Middle frontal gyrus (tissue), 1 donor: Measurements from ENCODE around the gene ARHGEF6.
"Not testable (repeated sequence)": the region's sequence is repeated elsewhere in the genome, so short reads cannot be mapped to it uniquely, and the experiment has no call there.

Source experiments
- DNase-seq: peaks from one replicate; pipeline ENCODE4 v3.0.0-alpha.2; 2015; ENCODE audit warnings: low spot score; ENCODE audit errors: extremely low spot score

Gene ARHGEF6

GRCh38 chrX:136781180-136781797, 557 bp upstream of the ARHGEF6 start:
- DNase-seq = no peak

- DNase-seq = no peak
Measured at GRCh38 chrX:136780241-136780640, 491 bp downstream of the ARHGEF6 start.

GRCh38 chrX:136779346-136779781, 1.4 kb downstream of the ARHGEF6 start:
- DNase-seq = no peak

DNA sequence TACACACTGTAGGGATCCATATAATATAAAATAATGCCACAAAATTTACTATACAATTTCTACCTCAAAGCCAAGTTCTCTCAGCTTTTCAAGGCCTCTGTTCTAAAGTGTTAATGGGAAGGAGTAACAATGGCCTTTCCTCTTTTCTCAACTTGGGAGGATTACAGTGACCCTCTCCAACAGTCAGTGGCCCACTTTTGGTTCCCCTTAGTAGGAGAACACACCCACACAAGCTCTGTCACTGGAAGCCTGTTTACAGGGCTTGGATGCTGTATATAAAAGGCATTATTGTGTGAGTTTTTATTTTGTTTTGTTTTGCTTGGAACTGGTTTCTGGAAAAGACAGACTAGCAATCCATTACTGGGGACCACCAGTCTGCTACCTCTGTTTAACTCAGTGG, 1.8 kb downstream of the ARHGEF6 start:
- no peak for DNase-seq

- DNase-seq = no peak
Measured at GRCh38 chrX:136778020-136778419, 2.7 kb downstream of the ARHGEF6 start.

DNA sequence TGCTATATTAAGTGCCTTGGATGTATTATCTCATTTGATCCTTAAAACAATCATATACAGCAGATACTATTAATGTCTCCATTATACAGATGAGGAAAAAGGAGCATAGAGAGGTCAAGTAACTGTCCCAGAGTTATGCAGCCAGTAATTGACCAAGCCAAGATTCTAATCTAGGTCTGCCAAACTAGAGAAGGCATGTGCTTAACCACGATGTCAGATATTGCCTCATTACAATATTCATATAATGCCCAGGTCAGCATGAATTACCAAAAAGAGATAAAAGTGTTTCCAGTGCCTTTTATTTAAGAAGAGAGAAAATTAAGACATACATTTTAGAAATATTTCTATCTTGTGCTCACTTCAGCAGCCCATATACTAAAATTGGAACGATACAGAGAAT, 7.1 kb downstream of the ARHGEF6 start:
- DNase-seq = no peak

DNA sequence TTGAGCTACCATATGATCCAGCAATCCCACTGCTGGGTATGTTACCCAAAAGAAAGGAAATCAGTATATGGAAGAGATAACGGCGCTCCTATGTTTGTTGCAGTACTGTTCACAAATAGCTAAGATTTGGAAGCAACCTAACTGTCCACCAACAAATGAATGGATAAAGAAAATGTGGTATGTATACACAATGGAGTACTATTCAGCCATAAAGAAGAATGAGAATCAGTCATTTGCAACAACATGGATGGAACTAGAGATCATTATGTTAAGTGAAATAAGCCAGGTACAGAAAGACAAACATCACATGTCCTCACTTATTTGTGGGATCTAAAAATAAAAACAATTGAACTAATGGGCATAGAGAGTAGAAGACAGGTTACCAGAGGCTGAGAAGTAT, 8.9 kb downstream of the ARHGEF6 start:
- not testable (repeated sequence) for DNase-seq

DNA sequence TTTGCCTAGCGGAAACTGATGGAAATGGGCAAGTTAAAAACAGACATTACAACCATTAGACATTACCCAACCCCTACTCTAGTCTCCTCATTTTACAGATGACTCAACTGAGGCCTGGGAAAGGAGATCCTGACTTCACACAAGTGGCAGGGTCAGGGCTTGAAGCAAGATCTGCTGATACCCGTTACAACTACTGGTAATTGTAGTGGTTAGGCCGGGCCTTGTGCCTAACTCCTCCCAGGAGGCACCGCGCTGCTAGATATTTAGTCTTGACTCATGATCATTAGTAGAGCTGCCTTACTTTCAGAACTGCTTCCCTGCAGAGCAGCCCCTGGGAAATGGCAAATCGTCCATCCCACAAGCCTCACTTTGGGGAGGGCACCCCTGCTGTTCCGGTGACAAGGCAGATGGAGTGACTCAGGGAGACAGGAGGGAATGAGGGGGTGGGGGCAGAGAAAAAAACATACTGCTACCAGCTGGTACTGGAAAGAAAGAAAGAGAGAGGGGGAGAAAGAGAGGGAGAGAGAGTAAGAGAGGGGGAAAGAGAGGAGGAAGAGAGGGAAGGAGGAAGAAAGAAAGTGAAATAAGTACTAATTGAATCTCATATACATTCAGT, 12.2 kb downstream of the ARHGEF6 start:
- no peak for DNase-seq

GRCh38 chrX:136767104-136767941, 13.4 kb downstream of the ARHGEF6 start:
- no peak for DNase-seq

DNA sequence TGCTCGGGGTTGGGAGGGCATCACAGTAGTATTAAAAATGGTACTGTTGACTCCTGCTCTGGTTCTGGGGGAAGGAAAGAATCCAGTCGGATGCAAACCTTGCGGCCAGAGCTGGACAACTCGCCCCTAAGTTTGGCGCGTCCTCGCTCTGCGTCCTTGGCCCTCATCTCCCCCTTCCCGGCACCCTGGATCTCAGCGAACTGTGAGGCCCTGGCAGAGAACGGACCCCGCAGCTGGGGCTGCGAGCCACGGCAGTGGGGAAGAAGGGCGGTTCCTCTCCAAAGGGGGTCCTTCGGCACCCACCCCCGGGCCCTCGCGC, 14.0 kb downstream of the ARHGEF6 start:
- no peak for DNase-seq

DNA sequence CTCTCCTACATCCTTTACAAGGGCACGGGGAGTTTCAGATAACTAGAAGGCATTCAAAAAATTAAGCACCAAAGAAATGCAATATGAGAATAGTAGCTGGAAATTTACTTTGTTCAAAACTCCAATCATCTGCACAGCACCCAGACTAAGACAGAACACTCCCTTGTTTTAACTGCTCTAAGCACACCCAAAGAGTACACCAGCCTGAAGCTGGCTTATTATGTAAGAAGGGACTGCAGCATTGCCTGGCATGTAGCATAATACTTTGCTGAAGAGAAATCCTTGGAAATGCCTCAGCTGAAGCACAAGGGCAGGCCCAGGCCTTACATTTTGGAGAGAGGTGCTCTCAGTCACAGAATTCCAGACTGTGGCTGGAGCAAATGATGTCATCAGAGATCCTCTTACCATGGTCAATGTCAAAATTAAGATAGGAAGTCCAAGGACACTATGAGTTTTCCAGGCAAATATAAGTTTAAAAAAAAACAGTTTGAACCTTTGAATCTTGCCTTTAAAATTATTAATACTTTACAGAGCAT, 14.8 kb downstream of the ARHGEF6 start:
- DNase-seq = no peak

GRCh38 chrX:136764206-136764605, 16.5 kb downstream of the ARHGEF6 start:
- DNase-seq = no peak

GRCh38 chrX:136762820-136763452, 17.8 kb downstream of the ARHGEF6 start:
- no peak for DNase-seq

DNA sequence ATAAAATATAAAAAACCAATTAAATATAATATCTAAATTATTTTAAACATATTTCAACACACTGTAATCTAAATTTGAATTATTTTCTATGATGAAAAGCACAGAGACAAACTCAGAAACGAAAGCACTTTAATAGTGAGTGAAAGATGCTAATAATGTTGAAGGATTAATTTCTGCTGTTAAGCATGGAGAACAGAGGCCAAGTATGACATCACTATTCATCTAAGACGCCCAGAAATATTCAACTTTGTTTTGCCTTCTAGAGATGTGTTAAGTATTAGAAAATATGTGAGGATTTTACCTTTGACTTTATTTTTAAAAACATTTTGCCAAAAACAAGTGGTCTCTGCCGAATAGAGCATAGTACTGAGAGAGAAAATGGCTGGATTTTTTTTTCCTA, 19.3 kb downstream of the ARHGEF6 start:
- DNase-seq = no peak

- DNase-seq = no peak
Measured at GRCh38 chrX:136759968-136760367, 20.8 kb downstream of the ARHGEF6 start.

DNA sequence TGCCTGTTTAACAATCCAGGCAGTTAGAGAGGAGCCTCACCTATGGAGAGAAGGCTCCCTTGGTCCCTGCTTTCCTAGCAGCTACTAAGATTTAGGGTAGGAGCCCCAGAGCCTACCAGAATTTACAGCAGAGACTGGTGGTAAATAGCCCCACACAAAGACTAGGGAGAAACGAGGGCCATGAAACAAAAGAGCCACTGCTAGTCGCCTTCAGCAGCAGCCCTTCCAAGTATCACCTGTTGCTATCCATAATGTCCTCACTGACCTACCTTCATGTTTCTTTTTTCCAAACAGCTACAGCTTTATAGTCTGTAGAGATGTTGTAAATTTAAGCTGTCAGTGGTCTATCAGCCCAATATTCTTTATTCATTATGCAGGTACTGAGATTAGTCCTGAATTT, 25.3 kb downstream of the ARHGEF6 start:
- DNase-seq = no peak

GRCh38 chrX:136754651-136755050, 26.1 kb downstream of the ARHGEF6 start:
- no peak for DNase-seq

- no peak for DNase-seq
Measured at GRCh38 chrX:136752796-136753195, 27.9 kb downstream of the ARHGEF6 start.

GRCh38 chrX:136752346-136752745, 28.4 kb downstream of the ARHGEF6 start:
- no peak for DNase-seq

DNA sequence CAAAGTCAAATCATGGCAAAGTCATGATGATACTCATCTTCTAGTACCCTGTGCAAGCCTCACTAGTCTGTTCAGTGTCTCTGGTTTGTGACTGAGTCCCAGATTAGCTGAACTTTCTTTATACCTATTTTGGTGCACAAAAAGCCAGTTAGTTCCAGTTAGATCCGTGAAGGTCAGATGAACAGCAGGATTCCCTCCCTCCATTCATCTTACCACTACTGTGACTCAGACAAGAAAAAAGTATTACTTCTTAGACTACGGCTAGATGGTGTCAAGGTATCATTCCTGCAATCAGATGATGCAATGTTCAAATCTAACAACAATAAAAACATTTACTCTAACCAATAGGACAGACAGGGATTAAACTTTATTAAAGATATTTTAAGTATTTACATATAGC, 30.4 kb downstream of the ARHGEF6 start:
- no peak for DNase-seq

DNA sequence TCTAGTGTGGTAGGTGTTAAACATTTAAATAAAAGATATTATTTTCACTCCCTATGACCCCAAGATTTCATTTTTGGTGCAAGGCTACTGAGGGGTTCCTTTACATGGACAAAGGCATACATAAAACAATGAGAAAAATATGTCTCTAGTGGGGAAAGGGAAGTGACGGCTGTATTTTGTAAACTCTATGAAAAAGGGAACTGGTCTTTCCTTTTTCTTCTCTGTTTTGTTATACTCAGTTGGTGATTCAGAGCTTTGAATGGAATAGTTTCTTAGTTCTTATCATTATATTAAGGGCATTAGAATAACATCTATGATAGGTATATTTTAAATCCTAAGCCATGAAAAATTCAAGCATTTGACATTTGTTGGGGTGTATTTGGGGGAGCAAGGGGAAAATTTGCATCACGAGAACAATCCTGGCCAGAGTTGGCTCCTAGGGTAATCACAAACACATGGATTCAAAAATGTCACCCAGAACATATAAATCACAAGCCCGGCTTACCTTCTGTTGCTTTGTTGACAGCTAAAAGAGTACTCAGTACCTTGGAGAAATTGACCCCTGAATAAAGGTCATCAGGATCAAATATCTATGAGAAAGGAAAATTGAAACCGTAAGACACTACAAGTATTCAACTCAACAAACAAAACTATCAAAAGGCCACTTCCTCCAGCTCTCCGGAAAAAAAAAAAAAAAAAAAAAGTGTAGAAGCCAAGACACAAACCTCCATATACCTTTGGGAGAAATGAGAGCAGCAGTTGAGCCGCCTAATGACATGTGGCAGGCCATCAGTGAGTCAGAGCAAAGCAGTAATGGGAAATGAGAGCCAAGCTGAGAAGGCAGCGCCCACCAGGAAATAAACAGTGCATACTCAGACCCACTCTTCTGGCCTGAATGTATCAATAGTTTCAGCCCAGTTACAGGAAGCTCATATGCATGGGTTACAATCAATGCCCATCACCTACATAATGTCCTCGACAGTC, 33.4 kb downstream of the ARHGEF6 start:
- no peak for DNase-seq
